PFSK-1 (cell line): ENCODE results near the gene ISLR2.

Experiments used
- FOXP2 ChIP-seq: optimal IDR thresholded peaks from 2 replicates; pipeline ENCODE3; 2011; ENCODE audit warnings: borderline replicate concordance, control low read depth, inconsistent platforms; ENCODE audit not compliant: insufficient read depth; ENCODE audit errors: extremely low read length, extremely low read depth
- POLR2AphosphoS5 ChIP-seq: IDR thresholded peaks from 2 replicates; pipeline ENCODE4 v1.6.1; 2012; ENCODE audit warnings: low read depth, mild to moderate bottlenecking, control low read depth, low read length, moderate library complexity
- REST ChIP-seq, 2 experiments: IDR thresholded peaks; 2 replicates each; pipeline versions ENCODE4 v1.6.1 to v1.8.0; 2011 to 2012; ENCODE audit warnings: low read depth in 2 of 2, low read length in 2 of 2, control low read depth in 1 of 2, inconsistent platforms in 1 of 2, mild to moderate bottlenecking in 1 of 2, moderate library complexity in 1 of 2; ENCODE audit not compliant: insufficient read depth in 1 of 2
- SIN3A ChIP-seq: IDR thresholded peaks from 2 replicates; pipeline ENCODE4 v1.6.1; 2012; ENCODE audit warnings: mild to moderate bottlenecking, low read length, moderate library complexity, borderline replicate concordance; ENCODE audit not compliant: insufficient read depth
- TAF1 ChIP-seq: IDR thresholded peaks from 2 replicates; pipeline ENCODE4 v1.6.1; 2012; ENCODE audit warnings: low read length, control low read depth, borderline replicate concordance; ENCODE audit not compliant: insufficient read depth

The ISLR2 gene

GRCh38 chr15:74127954-74128784 lies 2.2 kb upstream of the ISLR2 start:
- TF ChIP-seq SIN3A: no peak

- TF ChIP-seq POLR2AphosphoS5 (no peak), REST (IDR thresholded peaks at IDR 0.05; ENCODE audit: insufficient read depth in 1 of 2, low read depth in 2 of 2, low read length in 2 of 2) (no peak), TAF1 (no peak), FOXP2 (no peak), SIN3A (no peak)
Measured at GRCh38 chr15:74128785-74129585, 1.4 kb upstream of the ISLR2 start.

- TF ChIP-seq FOXP2: no peak
- no peak for TF ChIP-seq SIN3A
Measured at GRCh38 chr15:74129586-74130154, 716 bp upstream of the ISLR2 start.

DNA sequence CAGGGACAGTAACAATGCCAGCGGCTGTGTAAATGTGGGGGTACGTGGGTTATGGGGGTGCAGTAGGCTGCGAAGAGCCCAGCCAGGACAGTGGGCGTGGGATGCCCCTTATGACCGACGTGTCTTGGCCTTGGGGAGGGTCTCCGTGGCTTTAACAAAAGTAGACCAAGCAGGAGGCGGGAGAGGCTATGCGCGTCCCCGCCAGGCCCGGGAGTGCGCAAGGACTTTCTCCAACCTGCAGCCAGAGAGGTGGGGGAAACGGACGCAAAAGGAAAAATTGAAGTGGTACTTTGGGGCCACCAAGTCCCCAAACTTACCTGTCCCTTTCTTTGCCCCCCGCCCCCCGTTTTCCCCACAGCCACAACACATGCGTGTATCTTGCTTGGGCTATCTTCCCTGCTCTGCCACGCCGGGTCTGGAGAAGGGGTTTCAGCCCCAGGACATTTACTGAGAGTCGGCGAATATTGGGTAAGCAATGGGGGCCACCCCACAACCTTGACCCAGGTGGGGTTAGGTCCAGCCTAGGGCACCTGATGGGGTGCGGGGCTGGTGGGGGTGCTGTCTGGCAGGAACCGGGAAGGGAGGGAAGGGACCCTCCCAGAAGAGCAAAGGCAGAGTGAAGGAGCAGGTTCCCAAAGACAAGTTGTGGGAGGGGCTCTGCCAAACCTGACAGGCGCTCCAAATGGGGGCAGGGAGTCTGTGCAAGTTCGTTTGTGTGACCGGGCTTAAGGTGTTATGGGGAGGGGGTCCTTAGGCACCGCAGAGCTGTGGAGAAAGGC lies 652 bp downstream of the ISLR2 start:
- TF ChIP-seq SIN3A (no peak), TAF1 (no peak), POLR2AphosphoS5 (no peak), FOXP2 (no peak), REST (IDR thresholded peaks at IDR 0.05; ENCODE audit: insufficient read depth in 1 of 2, low read depth in 2 of 2, low read length in 2 of 2) (no peak)

DNA sequence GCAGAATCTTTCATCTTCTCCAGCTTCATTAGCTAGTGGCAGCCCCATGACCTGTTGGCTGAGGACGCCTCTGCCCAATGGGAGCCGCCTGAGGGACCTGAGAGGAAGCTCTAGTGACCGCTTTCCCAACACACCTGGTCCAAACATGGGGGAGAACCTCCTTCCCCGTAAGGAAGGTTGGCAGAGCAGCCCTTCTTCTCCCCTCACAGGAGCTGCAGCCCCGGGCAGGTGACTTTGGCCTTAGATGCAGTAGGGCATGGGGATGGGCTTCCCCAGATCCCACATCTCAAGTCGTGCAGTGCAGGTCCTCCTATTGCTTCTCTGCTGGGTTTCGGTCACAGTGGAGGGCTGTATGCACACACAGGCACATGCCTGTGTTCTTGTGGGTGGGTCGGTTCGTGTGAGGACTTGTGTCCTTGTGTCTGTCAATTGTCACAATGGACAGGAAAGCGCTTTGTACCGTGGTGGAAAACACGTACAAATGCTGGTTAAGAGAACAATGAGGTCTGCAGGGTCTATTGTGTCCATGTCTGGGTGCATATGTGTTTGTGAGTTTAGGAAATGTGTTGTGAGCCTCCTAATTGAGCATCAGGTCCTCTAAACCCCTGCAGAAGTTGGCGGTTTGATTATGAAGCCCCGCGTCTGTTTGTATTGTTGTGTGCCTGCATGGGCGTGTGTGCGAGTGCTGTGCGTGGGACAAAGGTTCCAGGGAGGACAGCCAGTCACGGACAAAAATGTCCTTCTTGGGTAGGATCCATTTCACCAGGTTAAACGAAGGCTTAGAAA lies 1.4 kb downstream of the ISLR2 start:
- TF ChIP-seq REST (IDR thresholded peaks at IDR 0.05; ENCODE audit: insufficient read depth in 1 of 2, low read depth in 2 of 2, low read length in 2 of 2) (no peak), TAF1 (no peak)
